HepG2 (cell line): ENCODE measurements around the gene ATP5F1E. TPM values are rescaled to one million over a fixed set of nuclear protein-coding genes. Genes with fewer than 3 reads are reported as not detected.

Experiments
- BRD4 ChIP-seq: sonication (generic); formaldehyde crosslinking; IDR thresholded peaks from 2 replicates; pipeline ENCODE4 v1.4.0; 2020; ENCODE audit warnings: missing genetic modification reagents
- CENPT ChIP-seq: sonication (generic); formaldehyde crosslinking; IDR thresholded peaks from 2 replicates; pipeline ENCODE4 v1.8.0; 2022; ENCODE audit warnings: low read depth, mild to moderate bottlenecking, moderate library complexity, missing genetic modification reagents
- CHCHD3 ChIP-seq: sonication (generic); formaldehyde crosslinking; IDR thresholded peaks from 2 replicates; pipeline ENCODE4 v1.8.0; 2022; ENCODE audit warnings: mild to moderate bottlenecking, missing genetic modification reagents, moderate library complexity
- CSRNP2 ChIP-seq: sonication (generic); formaldehyde crosslinking; conservative IDR thresholded peaks from 2 replicates; pipeline ENCODE4 v1.8.0; 2022; ENCODE audit warnings: low read depth, missing genetic modification reagents
- FOXA3 ChIP-seq: IDR thresholded peaks from 2 replicates; pipeline ENCODE4 v1.6.1; 2016; ENCODE audit warnings: missing genetic modification reagents, missing compliant biosample characterization
- FOXM1 ChIP-seq: sonication (generic); formaldehyde crosslinking; IDR thresholded peaks from 2 replicates; pipeline ENCODE4 v1.5.0; 2020; ENCODE audit warnings: missing genetic modification reagents
- MAFF ChIP-seq: IDR thresholded peaks from 2 replicates; pipeline ENCODE4 v1.6.1; 2011; ENCODE audit warnings: low read depth, low read length, improper control_type of control experiment
- MBNL3 ChIP-seq: fragments of 250-450 bp; sonication (Bioruptor Pico); conservative IDR thresholded peaks from 2 replicates; pipeline ENCODE4 v1.8.0; 2022; ENCODE audit warnings: mild to moderate bottlenecking, inconsistent platforms
- MLXIP ChIP-seq: sonication (generic); formaldehyde crosslinking; IDR thresholded peaks from 2 replicates; pipeline ENCODE4 v1.9.0; 2021; ENCODE audit warnings: missing genetic modification reagents, borderline replicate concordance
- PATZ1 ChIP-seq: sonication (generic); formaldehyde crosslinking; IDR thresholded peaks from 2 replicates; pipeline ENCODE4 v1.4.0; 2020; ENCODE audit warnings: missing genetic modification reagents
- PRDM10 ChIP-seq: sonication (generic); formaldehyde crosslinking; IDR thresholded peaks from 2 replicates; pipeline ENCODE4 v1.4.0; 2020; ENCODE audit warnings: low read depth, missing genetic modification reagents
- PRMT3 ChIP-seq: sonication (generic); formaldehyde crosslinking; IDR thresholded peaks from 2 replicates; pipeline ENCODE4 v1.8.1; 2022; ENCODE audit warnings: low read depth, mild to moderate bottlenecking, moderate library complexity, missing genetic modification reagents, borderline replicate concordance
- SP2 ChIP-seq: sonication (generic); formaldehyde crosslinking; IDR thresholded peaks from 2 replicates; pipeline ENCODE4 v1.5.1; 2020; ENCODE audit warnings: mild to moderate bottlenecking, missing genetic modification reagents
- TCF12 ChIP-seq, 2 experiments: fragments of 450-650 bp in 1 of 2; sonication (generic) in 1 of 2; formaldehyde crosslinking in 1 of 2; IDR thresholded peaks; 2 replicates each; pipeline versions ENCODE4 v1.6.1 to v1.8.0; 2017 to 2022; ENCODE audit warnings: antibody characterized with exemption in 1 of 2, mild to moderate bottlenecking in 1 of 2, missing genetic modification reagents in 1 of 2, moderate library complexity in 1 of 2
- ZBTB7A ChIP-seq: sonication (generic); formaldehyde crosslinking; IDR thresholded peaks from 2 replicates; pipeline ENCODE4 v1.8.0; 2022; ENCODE audit warnings: mild to moderate bottlenecking, missing genetic modification reagents
- ZFP62 ChIP-seq: sonication (generic); formaldehyde crosslinking; IDR thresholded peaks from 2 replicates; pipeline ENCODE4 v1.4.0; 2020; ENCODE audit warnings: missing genetic modification reagents
- ZNF552 ChIP-seq: sonication (generic); formaldehyde crosslinking; IDR thresholded peaks from 2 replicates; pipeline ENCODE4 v1.9.0; 2022; ENCODE audit warnings: missing genetic modification reagents, mild to moderate bottlenecking, borderline replicate concordance
- polyA plus RNA-seq, 8 experiments: library from polyadenylated mRNA; depleted of rRNA in 3 of 8; stranded (reverse) in 7 of 8; unstranded in 1 of 8; fragments of >200 nt; fragmentation: Illumina TruSeq in 4 of 8; extraction: Trizol in 4 of 8; gene quantifications; 2 replicates each; pipeline versions ENCODE4 v1.2.1 to v1.2.3, GENCODE V29; 2011 to 2016; ENCODE audit warnings: low read depth in 4 of 8, missing spikeins in 1 of 8, mixed read lengths in 1 of 8; ENCODE audit not compliant: insufficient read depth in 1 of 8
- total RNA-seq, 5 experiments: library from RNA; depleted of rRNA; stranded (reverse); fragments of >200 nt; fragmentation: Illumina TruSeq; extraction: Trizol; gene quantifications; 2 replicates each; pipeline ENCODE4 v1.2.3, GENCODE V29; 2016; ENCODE audit warnings: low read depth in 1 of 5

The ATP5F1E gene
- total and polyA plus RNA-seq, 2 of the 13 experiments (the other 11 are each of a cell fraction or from before 2014, with no cell fraction given): 121 to 134 TPM

GRCh38 chr20:59015812-59016711, 16.1 kb downstream of the ATP5F1E start (continued):
- TF ChIP-seq TCF12 (IDR thresholded peaks at IDR 0.05): no peak
- peak; percentile 80; the same call in 1 of the 2 replicates for TF ChIP-seq TCF12 (CRISPR knock-in tag; IDR thresholded peaks at IDR 0.05)
- peak; percentile 90 for TF ChIP-seq PATZ1
- peak; percentile 11; the same call in 1 of the 2 replicates for TF ChIP-seq ZFP62
- TF ChIP-seq FOXM1 (CRISPR knock-in tag): no peak
- TF ChIP-seq MAFF: no peak
- TF ChIP-seq SP2 (CRISPR knock-in tag): no peak
- TF ChIP-seq ZBTB7A (CRISPR knock-in tag): peak; percentile 61; the same call in 1 of the 2 replicates
- no peak; the same call in 1 of the 2 replicates for TF ChIP-seq BRD4 (CRISPR knock-in tag)
- TF ChIP-seq CHCHD3: no peak
- peak; percentile 33; the same call in 1 of the 2 replicates for TF ChIP-seq PRMT3
- TF ChIP-seq FOXA3 (CRISPR knock-in tag): peak; percentile 87
- TF ChIP-seq CSRNP2: no peak
- no peak for TF ChIP-seq ZNF552 (CRISPR knock-in tag)
- TF ChIP-seq MBNL3 (CRISPR knock-in tag): no peak
- peak; percentile 62; the same call in 1 of the 2 replicates for TF ChIP-seq MLXIP
- no peak for TF ChIP-seq CENPT (CRISPR knock-in tag)
- 0 out of 2 replicates have a peak, but pooled peaks have one; percentile 55 for TF ChIP-seq PRDM10
